Fibroblast of gingiva (primary cell): ENCODE results near the gene XPNPEP3.

ENCODE experiments used
- DNase-seq: peaks from one replicate; pipeline ENCODE4 v3.0.0-alpha.2; 2011; ENCODE audit warnings: low read depth

The XPNPEP3 gene

DNA sequence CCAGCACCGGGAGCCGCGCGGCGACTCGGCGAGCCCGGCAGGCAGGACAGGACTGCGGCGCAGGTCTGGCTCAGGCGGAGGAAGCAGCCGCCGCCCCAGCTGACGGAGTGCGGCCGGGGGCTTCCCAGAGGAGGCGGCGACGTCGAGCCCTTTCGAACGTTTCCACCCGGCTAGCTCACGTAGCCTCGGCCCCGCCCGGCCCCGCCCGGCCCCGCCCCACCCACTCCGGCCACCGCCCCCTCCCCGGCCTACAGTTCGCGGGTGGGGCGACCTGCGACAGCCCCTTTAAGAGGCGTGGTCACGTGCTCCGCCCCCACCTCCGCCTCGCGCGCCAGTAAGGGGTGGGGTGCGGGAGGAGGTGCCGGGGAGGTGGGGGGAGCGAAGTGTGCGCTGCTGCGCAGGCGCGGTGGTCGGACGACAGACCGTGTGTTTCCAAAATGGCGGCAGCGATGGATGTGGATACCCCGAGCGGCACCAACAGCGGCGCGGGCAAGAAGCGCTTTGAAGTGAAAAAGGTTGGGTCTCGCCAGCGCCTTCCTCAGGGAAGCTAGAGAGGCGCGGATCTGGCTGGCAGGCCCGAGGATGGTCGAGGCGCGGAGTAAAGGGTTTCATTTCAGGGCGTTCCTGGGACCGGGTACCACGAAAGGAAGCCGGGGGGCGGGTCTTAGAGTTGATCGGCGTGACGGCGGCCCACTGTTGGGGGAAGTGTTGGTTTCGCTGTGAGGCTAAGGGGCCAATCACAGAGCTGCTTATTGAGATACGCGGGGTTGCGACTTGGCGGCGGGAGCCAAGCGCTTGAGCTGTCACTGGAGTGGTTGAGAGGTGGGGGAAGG, 94.2 kb downstream of the XPNPEP3 start, which contains the start of gene RBX1:
Gene RBX1 (plus strand): TSS at position 417 of the 833 bp plus-strand sequence. CDS start 21 bp downstream, at position 438.
- DNase-seq = peak; percentile 99

DNA sequence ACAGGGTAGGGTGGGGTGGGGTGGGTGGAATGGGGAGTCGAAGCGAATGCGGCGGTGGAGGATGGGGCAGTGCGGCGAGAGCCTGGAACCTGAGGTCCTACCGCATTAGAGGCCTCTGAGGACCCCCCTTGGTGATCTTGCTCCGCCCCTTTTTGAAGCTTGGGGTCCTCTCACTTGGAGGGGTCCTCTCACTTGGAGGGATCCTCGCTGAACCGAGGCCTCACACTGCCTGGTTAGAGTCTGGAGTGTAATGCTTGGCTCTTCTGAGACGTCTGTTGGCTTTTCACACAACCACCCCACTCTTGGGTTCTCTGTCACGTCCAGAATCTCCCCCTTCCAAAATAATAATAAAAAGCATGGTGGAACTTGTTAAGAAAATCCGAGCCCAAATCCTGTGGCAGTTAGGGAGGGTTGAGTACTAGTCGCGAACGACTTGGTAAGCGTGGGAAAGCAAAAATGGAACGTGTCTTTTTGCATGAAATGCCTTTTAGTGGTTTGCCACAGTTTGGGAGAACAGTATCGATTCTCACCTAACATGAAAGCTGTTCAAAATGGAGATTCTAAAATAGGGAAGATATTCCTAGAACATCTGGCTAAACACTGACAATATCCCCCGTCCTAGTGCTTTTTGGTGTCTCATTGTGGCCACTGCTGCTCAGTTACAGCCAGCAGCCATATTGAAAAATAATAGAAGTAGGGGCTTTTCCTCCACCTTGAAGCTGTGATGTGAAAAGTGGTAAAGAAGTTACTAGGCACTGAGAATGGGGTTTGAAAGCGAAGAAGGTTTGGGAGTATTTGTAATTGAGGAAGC, 95.1 kb downstream of the XPNPEP3 start:
- DNase-seq = no peak

DNA sequence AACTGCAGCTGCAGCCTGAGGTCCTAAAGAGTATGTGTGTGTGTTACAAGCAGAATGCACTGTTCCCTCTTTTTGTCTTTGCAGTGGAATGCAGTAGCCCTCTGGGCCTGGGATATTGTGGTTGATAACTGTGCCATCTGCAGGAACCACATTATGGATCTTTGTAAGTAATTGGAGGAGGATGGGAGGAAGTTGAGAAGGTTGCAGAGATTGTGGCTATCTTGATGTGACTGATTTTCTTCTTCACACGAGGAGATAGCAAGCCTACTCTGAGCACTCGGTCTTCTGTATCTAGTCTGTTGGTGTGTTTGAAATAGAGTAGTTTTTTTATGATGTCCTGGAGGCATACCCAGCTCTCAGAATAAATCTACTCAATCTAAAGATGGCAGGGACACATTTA, 96.5 kb downstream of the XPNPEP3 start:
- DNase-seq = no peak

DNA sequence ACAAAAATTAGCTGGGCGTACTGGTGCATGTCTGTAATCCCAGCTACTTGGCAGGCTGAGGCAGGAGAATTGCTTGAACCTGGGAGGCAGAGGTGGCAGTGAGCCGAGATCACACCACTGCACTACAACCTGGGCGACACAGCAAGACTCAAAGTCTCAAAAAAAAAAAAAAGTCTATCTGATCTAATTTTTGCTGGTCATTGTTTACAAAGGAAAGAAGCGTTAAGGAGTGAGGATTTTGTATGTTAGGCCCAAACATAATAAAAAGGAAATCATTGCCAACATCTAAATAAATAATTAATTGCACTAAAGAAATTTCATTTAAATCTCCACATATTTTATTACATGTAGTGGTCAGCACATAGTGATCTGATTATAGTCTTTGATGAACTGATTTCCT, 97.2 kb downstream of the XPNPEP3 start:
- DNase-seq = no peak

DNA sequence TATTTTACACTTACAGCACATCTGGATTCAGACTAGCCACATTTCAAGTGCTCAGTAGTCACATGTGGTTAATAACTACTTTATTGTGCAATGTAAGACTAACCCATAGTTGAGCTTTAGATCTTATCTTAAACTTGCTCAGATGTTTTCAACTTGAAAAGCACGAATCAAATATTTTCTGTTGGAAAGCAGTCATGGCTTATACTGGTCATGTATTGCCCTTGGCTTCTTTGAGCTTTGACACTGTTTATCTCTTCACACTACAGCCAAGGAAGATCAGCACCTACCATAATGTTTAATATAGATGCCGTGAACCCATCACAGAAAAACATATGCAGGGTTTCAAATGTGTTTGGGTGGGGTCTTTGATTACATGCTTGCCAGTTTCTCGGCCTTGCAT, 98.6 kb downstream of the XPNPEP3 start:
- peak; percentile 36 for DNase-seq

DNA sequence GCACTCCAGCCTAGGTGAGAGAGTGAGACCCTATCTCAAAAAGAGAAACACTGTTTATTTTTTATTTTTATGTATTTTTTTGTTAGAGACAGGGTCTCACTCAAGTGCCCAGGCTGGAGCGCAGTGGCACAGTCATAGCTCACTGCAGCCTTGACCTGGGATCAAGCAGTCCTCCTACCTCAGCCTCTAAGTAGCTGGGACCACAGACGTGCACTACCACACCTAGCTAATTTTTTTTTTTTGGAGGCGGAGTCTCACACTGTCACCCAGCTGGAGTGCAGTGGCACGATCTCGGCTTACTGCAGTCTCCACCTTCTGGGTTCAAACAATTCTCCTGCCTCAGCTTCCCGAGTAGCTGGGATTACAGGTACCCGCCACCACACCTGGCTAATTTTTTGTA, 100.7 kb downstream of the XPNPEP3 start:
- DNase-seq = no peak

DNA sequence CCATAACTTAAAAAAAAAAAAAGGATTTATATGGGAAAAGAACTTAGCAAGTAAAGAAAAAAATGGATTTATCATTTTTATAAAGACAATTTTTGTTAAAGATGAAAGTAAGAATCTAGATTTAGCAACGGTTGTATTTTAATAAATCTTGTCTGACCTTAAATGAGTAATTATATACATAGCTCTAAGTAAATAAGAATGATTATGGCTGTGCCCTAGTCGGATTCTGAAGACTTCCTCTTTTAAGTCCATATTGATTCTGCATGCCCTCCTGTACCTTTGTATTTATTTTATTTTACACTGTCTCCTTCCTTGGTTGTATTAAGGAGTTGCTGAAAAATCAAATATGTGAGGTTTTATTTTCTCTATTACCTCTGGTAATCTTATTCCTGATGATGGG, 101.4 kb downstream of the XPNPEP3 start:
- no peak for DNase-seq

DNA sequence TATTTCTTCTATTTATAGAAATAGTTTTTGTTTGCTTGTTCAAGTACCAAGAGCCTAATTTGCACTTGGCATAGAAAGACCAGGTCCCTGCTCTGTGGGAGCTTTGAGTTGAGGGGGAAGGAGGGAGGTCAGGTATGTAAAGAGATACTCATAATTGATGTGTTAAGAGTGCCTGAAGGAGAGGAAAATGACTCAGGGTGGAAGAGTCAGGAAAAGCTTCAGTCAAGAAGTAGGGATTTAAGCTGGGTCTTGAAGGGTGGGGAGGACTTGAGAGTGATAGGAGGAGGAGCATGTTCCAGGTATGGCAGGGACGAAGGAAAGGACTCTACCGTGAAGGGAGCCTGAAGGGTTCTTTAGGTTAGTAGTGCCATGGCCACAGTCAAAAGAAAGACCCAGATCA, 103.2 kb downstream of the XPNPEP3 start:
- DNase-seq = no peak

DNA sequence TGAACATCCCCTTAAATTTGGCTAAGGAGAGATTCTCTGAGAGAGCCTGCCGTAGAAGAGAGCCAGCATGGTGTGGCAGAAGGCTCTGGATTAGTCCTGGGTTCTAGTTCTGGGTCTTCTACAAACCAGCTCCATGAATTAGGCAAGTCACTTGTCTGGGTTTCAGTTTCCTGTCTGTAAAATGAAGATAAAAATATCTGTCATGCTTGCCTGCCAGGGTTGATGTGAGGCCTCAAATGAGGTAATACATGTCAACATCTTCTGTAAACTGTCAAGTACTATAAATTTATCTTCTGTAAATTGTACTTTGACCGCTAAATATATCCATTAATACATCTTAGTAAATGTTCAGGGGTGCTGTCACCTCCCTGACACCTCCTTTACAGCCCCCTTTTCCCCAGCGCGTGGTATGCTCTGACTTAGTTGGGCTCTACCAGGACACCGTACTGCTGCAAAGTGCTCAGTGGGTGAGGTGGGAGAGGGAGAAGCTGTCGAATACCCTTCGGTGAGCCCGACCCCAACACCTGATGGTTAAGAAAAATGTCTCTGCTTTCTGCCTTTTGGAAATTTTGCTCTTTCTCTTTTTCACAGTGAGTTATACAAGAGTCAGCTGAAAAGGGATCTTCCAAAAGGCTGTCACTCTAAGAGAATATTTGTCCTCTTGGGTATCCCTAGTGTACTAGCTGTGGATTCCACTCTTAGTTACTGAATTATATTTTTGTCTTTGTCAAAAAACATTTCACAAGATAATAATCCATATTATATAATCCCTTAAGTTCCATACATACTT, 109.2 kb downstream of the XPNPEP3 start:
- DNase-seq = no peak

DNA sequence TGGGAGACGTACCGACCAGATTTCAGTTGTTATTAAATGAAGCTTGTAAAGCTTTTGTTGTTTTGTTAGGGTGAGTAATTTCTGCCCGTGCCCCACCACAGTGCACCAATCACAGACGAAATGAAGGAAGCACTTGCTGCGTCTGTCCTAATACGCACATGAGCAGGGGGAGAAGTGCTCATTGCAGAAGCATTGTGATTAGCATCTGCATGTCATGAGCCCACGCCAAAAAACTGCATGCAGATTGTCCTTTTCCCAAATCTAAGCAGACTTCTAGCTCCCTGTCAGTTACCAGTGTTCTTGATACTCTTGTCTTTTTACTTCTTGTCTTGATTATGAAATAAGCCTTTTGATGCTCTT, 109.8 kb downstream of the XPNPEP3 start:
- DNase-seq = no peak

DNA sequence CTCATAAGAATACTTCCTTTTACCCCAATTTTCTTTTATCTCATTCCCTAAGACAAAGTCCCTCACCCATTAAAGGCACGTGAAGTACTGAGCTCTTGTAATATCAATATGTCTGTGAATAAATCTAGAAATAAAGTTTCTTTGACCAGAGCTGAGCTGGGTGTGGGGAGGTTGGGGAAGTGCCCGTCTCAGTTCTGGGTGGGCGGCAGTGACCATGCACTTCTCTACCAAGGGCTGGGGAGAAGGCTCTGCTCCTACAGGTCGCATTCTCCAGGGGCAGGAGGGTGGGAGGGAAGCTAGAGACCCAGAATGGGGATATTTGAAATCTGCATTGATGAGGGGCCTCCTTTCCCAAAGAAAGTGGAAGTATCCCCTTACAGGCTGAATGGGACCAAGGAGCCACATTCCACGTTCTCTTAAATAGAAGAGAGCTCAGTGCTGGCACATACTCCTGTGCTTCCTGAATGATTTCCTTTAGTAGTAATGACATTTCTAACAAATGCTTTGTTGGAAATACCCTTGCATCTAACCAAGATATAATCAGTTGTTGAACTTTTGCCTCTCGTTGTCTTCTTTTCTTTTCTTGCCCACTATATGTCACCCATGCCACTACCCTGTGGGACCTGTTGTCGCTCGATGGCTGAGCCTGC, 110.3 kb downstream of the XPNPEP3 start:
- DNase-seq = no peak

DNA sequence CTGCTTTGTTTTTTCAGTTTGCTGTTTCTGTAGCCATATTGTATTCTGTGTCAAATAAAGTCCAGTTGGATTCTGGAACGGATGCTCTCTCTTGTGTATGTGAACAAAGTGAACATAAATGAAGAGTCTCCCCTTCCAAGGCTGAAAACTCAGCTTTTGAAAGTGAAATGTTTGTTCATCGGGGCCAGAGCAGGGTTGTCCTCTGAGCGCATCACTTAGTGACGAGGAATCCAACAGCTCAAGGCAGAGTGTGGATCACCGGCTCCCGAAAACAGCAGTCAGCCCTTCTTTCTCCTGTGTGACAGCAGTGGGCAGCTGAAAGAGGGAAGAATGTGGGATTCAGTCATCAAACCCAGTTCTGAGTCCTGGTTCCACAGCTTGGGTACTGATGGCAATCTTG, 115.6 kb downstream of the XPNPEP3 start:
- no peak for DNase-seq

DNA sequence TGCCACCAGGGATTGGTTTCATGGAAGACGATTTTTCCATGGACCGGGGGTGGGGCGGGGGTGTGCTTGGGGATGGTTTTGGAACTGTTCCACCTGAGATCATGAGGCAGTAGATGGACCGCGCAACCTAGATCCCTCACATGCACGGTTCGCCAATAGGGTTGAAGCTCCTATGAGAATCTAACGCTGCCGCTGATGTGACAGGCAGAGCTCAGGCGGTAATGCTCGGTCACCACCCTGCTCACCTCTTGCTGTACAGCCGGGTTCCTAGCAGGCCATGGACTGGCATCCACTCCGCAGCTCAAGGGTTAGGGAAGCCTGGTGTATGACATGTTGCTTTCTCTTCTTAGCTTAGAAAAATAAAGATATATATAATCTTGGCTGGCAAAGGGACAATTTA, 116.2 kb downstream of the XPNPEP3 start:
- DNase-seq = no peak

DNA sequence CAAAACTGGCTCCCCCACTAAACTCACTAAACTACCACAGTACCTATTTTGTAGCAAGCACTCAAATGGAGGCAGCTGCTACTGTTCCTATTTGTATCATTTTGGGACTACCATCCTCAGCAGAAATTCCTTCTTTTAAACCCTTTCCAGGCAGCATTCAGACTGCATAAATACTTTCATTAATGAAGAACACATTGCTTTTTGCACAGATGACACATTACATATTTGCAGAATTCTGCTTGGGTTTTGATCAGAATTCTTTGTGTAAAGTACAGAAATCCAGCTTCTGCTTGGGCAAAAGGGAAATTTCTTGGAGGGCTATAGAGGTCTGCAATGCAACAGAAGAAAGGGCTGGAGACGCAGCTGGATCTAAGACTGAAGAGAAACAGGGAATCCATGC, 118.4 kb downstream of the XPNPEP3 start:
- peak; percentile 72 for DNase-seq

DNA sequence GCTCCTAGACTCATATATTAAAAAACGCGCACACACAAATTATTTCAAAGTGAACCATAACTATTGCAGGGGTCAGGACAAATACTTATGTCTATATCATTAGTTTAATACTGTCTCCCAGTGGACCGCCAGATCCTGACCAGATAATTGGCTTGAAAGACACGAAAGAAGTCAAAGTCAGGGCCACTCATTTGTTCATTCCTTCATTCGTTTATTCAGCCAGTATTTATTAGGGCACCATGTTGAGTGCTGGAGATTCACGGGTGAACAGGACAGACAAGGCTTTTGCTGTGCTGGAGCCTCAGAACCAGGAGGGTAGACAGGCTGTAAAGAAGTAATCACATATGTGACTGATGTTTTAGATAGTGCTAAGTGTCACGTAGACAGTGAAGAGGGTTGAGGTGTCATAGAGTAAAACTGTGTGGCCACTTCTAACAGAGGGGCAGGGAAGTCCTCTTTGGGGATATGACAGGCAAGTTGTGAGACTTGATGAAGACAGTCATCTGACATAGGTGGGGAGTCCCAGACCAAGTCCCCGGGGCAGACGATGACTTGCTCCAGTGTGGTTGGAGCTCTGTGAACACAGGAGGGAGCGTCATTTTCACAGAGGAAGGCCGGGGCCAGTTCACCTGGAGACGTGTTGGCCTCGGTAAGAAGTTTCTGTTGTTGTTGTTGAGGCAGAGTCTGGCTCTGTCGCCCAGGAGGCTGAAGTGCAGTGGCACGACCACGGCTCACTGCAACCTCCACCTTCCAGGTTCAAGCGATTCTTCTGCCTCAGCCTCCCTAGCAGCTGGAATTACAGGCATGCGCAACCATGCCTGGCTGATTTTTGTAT, 120.1 kb downstream of the XPNPEP3 start:
- DNase-seq = no peak

DNA sequence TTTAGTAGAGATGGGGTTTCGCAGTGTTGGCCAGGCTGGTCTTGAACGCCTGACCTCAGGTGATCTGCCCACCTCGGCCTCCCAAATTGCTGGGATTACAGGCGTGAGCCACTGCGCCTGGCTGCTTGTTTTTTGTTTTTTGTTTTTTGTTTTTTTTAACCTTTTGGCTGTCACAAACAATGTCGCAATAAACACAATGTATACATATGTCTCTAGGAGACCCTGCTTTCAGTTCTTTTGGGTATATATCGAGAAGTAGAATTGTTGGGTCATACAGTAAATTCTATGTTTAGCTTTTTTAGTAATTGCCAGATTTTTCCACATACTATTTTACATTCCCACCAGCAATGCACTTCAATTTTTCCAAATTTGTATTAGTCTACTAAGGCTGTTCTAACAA, 122.2 kb downstream of the XPNPEP3 start:
- DNase-seq = no peak

DNA sequence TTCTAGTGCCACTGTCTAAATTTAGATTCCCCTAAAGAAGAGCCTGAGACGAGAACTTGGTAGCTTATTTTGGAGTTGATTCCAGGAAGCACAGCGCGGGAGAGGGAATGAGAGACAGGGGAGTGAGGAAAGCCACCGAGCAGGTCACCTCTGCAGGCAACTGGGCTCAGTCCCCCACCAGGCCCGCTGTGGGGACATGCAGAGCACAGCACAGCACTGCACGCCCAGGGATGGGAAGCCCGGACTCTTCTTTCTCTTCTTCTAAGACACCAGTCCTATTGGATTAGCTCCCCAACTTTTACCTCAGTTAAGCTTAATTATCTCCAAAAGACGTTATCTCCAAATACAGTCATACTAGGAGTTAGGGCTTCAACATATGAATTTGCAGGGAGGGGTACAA, 122.9 kb downstream of the XPNPEP3 start:
- no peak for DNase-seq
